H9 (cell line): ENCODE data around the gene CPLANE1. TPM values are rescaled to one million over a fixed set of nuclear protein-coding genes. Genes with fewer than 3 reads are reported as not detected.

ENCODE experiments used
- DNase-seq: peaks from one replicate; pipeline ENCODE4 v3.0.0-alpha.2; 2017
- H2AFZ ChIP-seq: one replicate; pipeline ENCODE4 v1.6.1; 2013; ENCODE audit warnings: mild to moderate bottlenecking, low read length, control low read depth, moderate library complexity
- H2AK5ac ChIP-seq: 2 replicates; pipeline ENCODE4 v1.6.1; 2013; ENCODE audit warnings: low read length, control low read depth, mixed read lengths; ENCODE audit not compliant: insufficient read length
- H2BK120ac ChIP-seq: one replicate; pipeline ENCODE4 v1.6.1; 2013; ENCODE audit warnings: low read depth, mild to moderate bottlenecking, low read length, control low read depth, inconsistent platforms; ENCODE audit not compliant: poor library complexity, severe bottlenecking
- H2BK12ac ChIP-seq: 2 replicates; pipeline ENCODE4 v1.6.1; 2013; ENCODE audit warnings: low read length, control low read depth, mixed read lengths, low read depth; ENCODE audit not compliant: insufficient read length
- H2BK15ac ChIP-seq: 2 replicates; pipeline ENCODE4 v1.6.1; 2013; ENCODE audit warnings: low read depth, low read length, control low read depth
- H2BK20ac ChIP-seq: one replicate; pipeline ENCODE4 v1.6.1; 2013; ENCODE audit warnings: low read depth, mild to moderate bottlenecking, low read length, control low read depth, inconsistent platforms; ENCODE audit not compliant: poor library complexity, severe bottlenecking
- H2BK5ac ChIP-seq: 2 replicates; pipeline ENCODE4 v1.6.1; 2013; ENCODE audit warnings: low read length, control low read depth, mixed read lengths; ENCODE audit not compliant: insufficient read length
- H3K14ac ChIP-seq: 2 replicates; pipeline ENCODE4 v1.6.1; 2013; ENCODE audit warnings: low read length, control low read depth; ENCODE audit not compliant: insufficient read depth
- H3K18ac ChIP-seq: 2 replicates; pipeline ENCODE4 v1.6.1; 2013; ENCODE audit warnings: low read depth, mild to moderate bottlenecking, mixed read lengths, low read length, control low read depth; ENCODE audit not compliant: insufficient read length
- H3K23ac ChIP-seq: 2 replicates; pipeline ENCODE4 v1.6.1; 2013; ENCODE audit warnings: low read length, control low read depth, mixed read lengths, low read depth; ENCODE audit not compliant: insufficient read length
- H3K23me2 ChIP-seq: 2 replicates; pipeline ENCODE4 v1.6.1; 2013; ENCODE audit warnings: low read depth, mild to moderate bottlenecking, mixed read lengths, low read length, control low read depth; ENCODE audit not compliant: insufficient read length, poor library complexity, severe bottlenecking
- H3K27ac ChIP-seq: 2 replicates; pipeline ENCODE4 v1.5.1; 2013; ENCODE audit warnings: low read length, control low read depth, mixed read lengths, low read depth; ENCODE audit not compliant: insufficient read length
- H3K27me3 ChIP-seq: 2 replicates; pipeline ENCODE4 v1.6.1; 2013; ENCODE audit warnings: low read length, control low read depth, inconsistent platforms; ENCODE audit not compliant: insufficient read depth
- H3K4ac ChIP-seq: 2 replicates; pipeline ENCODE4 v1.6.1; 2013; ENCODE audit warnings: low read depth, mild to moderate bottlenecking, control low read depth, inconsistent platforms, low read length, moderate library complexity
- H3K4me1 ChIP-seq: 2 replicates; pipeline ENCODE4 v1.6.1; 2013; ENCODE audit warnings: low read length, control low read depth, inconsistent platforms; ENCODE audit not compliant: insufficient read depth
- H3K4me2 ChIP-seq: 2 replicates; pipeline ENCODE4 v1.6.1; 2013; ENCODE audit warnings: low read length, control low read depth, mixed read lengths; ENCODE audit not compliant: insufficient read length, insufficient read depth
- H3K56ac ChIP-seq: 2 replicates; pipeline ENCODE4 v1.6.1; 2013; ENCODE audit warnings: low read depth, mild to moderate bottlenecking, mixed read lengths, low read length, control low read depth; ENCODE audit not compliant: insufficient read length
- H3K79me1 ChIP-seq: 2 replicates; pipeline ENCODE4 v1.6.1; 2013; ENCODE audit warnings: low read depth, mild to moderate bottlenecking, moderate library complexity, low read length, control low read depth, inconsistent platforms; ENCODE audit not compliant: insufficient read depth, poor library complexity, severe bottlenecking
- H3K79me2 ChIP-seq: 2 replicates; pipeline ENCODE4 v1.6.1; 2013; ENCODE audit warnings: low read length, control low read depth, inconsistent platforms; ENCODE audit not compliant: insufficient read depth
- H3K9ac ChIP-seq: 2 replicates; pipeline ENCODE4 v1.6.1; 2013; ENCODE audit warnings: low read length, control low read depth, mixed read lengths; ENCODE audit not compliant: insufficient read length; ENCODE audit errors: extremely low read depth
- H3K9me3 ChIP-seq: one replicate; pipeline ENCODE4 v1.6.1; 2013; ENCODE audit warnings: low read depth, low read length, inconsistent platforms; ENCODE audit not compliant: control insufficient read depth
- H3T11ph ChIP-seq: one replicate; pipeline ENCODE4 v1.6.1; 2013; ENCODE audit warnings: mild to moderate bottlenecking, low read length, control low read depth, inconsistent platforms
- H4K20me1 ChIP-seq: one replicate; pipeline ENCODE4 v1.6.1; 2013; ENCODE audit not compliant: control insufficient read depth, insufficient read length, insufficient read depth
- H4K5ac ChIP-seq: 2 replicates; pipeline ENCODE4 v1.6.1; 2013; ENCODE audit warnings: low read depth, mild to moderate bottlenecking, mixed read lengths, low read length, control low read depth; ENCODE audit not compliant: insufficient read length
- H4K8ac ChIP-seq: replicated peaks from 2 replicates; pipeline ENCODE4 v1.6.1; 2013; ENCODE audit warnings: low read length, control low read depth, mixed read lengths, low read depth; ENCODE audit not compliant: insufficient read length
- H4K91ac ChIP-seq: 2 replicates; pipeline ENCODE4 v1.6.1; 2013; ENCODE audit warnings: low read depth, mild to moderate bottlenecking, moderate library complexity, mixed read lengths, low read length, control low read depth; ENCODE audit not compliant: insufficient read length
- H3K27ac Mint-ChIP-seq, 3 experiments: 2 replicates in 2 of 3; 3 replicates in 1 of 3; pipeline ENCODE4 v1.8.0; 2020 to 2021; ENCODE audit warnings: mixed read lengths in 3 of 3, mild to moderate bottlenecking in 1 of 3, moderate library complexity in 1 of 3
- H3K27me3 Mint-ChIP-seq: 2 replicates; pipeline ENCODE4 v1.8.0; 2021; ENCODE audit warnings: low read depth, mild to moderate bottlenecking, moderate library complexity, mixed read lengths
- H3K36me3 Mint-ChIP-seq, 3 experiments: 2 replicates in 2 of 3; 3 replicates in 1 of 3; pipeline ENCODE4 v1.8.0; 2020 to 2021; ENCODE audit warnings: low read depth in 3 of 3, mixed read lengths in 3 of 3; ENCODE audit not compliant: insufficient read depth in 1 of 3
- H3K4me1 Mint-ChIP-seq, 2 experiments: 2 replicates each; pipeline ENCODE4 v1.8.0; 2020; ENCODE audit warnings: mixed read lengths in 2 of 2
- H3K4me3 Mint-ChIP-seq, 2 experiments: 2 replicates in 1 of 2; 3 replicates in 1 of 2; pipeline ENCODE4 v1.8.0; 2020 to 2021; ENCODE audit warnings: mild to moderate bottlenecking in 2 of 2, mixed read lengths in 2 of 2, moderate library complexity in 1 of 2
- H3K9me3 Mint-ChIP-seq, 2 experiments: 2 replicates in 1 of 2; 3 replicates in 1 of 2; pipeline ENCODE4 v1.8.0; 2020; ENCODE audit warnings: mild to moderate bottlenecking in 2 of 2, mixed read lengths in 2 of 2, moderate library complexity in 1 of 2
- CTCF ChIP-seq: fragments of 200-600 bp; sonication (generic); conservative IDR thresholded peaks from 3 replicates; pipeline ENCODE4 v1.8.0; 2021; ENCODE audit warnings: antibody characterized with exemption, mild to moderate bottlenecking
- WGBS: extraction: QIAGEN DNeasy Blood & Tissue Kit; methylation state at CpG from one replicate; pipeline ENCODE4 v1.1.7; 2013; ENCODE audit warnings: missing lambda C conversion rate, low lambda C conversion rate, mixed read lengths; ENCODE audit not compliant: insufficient read length; ENCODE audit errors: extremely low coverage; 5-methylcytosine and 5-hydroxymethylcytosine counted together
- total RNA-seq: library from RNA; stranded (reverse); gene quantifications from 2 replicates; pipeline ENCODE4 v1.2.1, GENCODE V29; 2021

CPLANE1 gene
- total RNA-seq, 1 experiment from 2014 or later: 11.6 TPM

DNA sequence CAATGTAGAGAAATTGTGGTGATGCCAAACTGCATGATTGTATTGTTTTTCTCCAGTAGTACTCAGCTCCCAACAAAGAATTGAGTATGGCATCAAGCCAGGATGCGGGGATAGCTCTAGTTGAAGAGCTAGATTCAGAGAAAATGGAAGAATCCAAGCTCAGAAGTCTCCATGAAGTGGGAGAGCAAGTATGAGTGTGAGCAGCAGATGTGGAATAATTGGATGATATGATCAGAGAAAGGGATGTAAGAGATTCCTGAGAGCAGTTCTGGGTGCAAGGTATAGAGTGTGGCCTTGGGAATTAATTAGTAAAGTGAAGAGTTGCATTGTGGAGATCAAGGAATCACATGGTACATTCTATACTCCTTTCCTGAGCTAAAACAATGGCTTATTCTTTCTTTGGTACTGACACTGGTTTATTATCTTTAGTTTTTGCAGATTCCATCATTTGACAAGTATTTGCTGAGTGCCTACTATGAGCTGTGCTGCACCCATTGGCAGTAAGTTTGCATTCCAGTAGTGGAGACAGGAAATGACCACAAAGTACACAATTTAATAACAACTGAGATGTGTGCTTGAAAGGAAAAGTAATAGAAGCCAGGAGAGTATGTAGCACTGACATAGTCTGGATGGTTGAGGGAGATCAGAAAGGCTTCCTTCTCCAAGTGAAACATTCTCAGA, 177.1 kb downstream of the CPLANE1 start:
- Histone ChIP-seq H2BK12ac (no peak overlapping the region), H3K79me2 (no peaks in the 10 kb centered on the region), H3K27me3 (no peaks in the 10 kb centered on the region), H3K4ac (no peak overlapping the region), H2BK5ac (no peak overlapping the region), H2AFZ (no peak overlapping the region), H3K9ac (no peak overlapping the region), H3K79me1 (no peaks in the 10 kb centered on the region), H4K91ac (no peak overlapping the region), H4K20me1 (no peaks in the 10 kb centered on the region), H3K23ac (no peak overlapping the region), H2BK120ac (no peak overlapping the region), H3K56ac (no peak overlapping the region), H3K9me3 (no peaks in the 10 kb centered on the region), H3K14ac (no peak overlapping the region), H3K4me1 (no peaks in the 10 kb centered on the region), H3K18ac (no peak overlapping the region), H3T11ph (no peak overlapping the region), H2BK15ac (no peak overlapping the region), H3K27ac (no peak overlapping the region), H4K5ac (no peak overlapping the region), H3K23me2 (no peaks in the 10 kb centered on the region), H3K4me2 (no peak overlapping the region), H2AK5ac (no peak overlapping the region), H4K8ac (no peak overlapping the region), H2BK20ac (no peak overlapping the region)
- Mint-ChIP-seq H3K4me3 (no peak overlapping the region), H3K9me3 (no peaks in the 10 kb centered on the region; a peak in 1 of 5 replicates), H3K27ac (no peak overlapping the region), H3K4me1 (no peaks in the 10 kb centered on the region), H3K36me3 (no peaks in the 10 kb centered on the region), H3K27me3 (no peaks in the 10 kb centered on the region)
- no CpG with 5 or more reads among the region's 1 CpG for WGBS
- no peak for DNase-seq
- no peak for TF ChIP-seq CTCF
